Endothelial cell (in vitro differentiated cells): ENCODE measurements around the gene CSGALNACT2. TPM values are rescaled to one million over a fixed set of nuclear protein-coding genes. Genes with fewer than 3 reads are reported as not detected.
"Not testable (repeated sequence)": the region's sequence is repeated elsewhere in the genome, so short reads cannot be mapped to it uniquely, and the experiment has no call there.

ENCODE experiments used
- DNase-seq: peaks from one replicate; pipeline ENCODE4 v3.0.0; 2021; ENCODE audit warnings: low spot score
- H3K27ac Mint-ChIP-seq: one replicate; pipeline ENCODE4 v1.8.0; 2021; ENCODE audit warnings: mixed read lengths, inconsistent platforms; ENCODE audit not compliant: unreplicated experiment
- H3K27me3 Mint-ChIP-seq: one replicate; pipeline ENCODE4 v1.8.0; 2021; ENCODE audit warnings: mild to moderate bottlenecking, moderate library complexity, mixed read lengths, inconsistent platforms; ENCODE audit not compliant: unreplicated experiment
- H3K36me3 Mint-ChIP-seq: one replicate; pipeline ENCODE4 v1.8.0; 2021; ENCODE audit warnings: mild to moderate bottlenecking, low read depth, mixed read lengths, inconsistent platforms; ENCODE audit not compliant: unreplicated experiment
- H3K4me1 Mint-ChIP-seq: one replicate; pipeline ENCODE4 v1.8.0; 2021; ENCODE audit warnings: mild to moderate bottlenecking, mixed read lengths, inconsistent platforms; ENCODE audit not compliant: unreplicated experiment
- H3K4me3 Mint-ChIP-seq: one replicate; pipeline ENCODE4 v1.8.0; 2021; ENCODE audit warnings: mild to moderate bottlenecking, mixed read lengths, inconsistent platforms; ENCODE audit not compliant: unreplicated experiment
- H3K9me3 Mint-ChIP-seq: one replicate; pipeline ENCODE4 v1.8.0; 2021; ENCODE audit warnings: mixed read lengths, inconsistent platforms; ENCODE audit not compliant: unreplicated experiment
- CTCF ChIP-seq: fragments of 200-600 bp; sonication (generic); IDR thresholded peaks from one replicate; pipeline ENCODE4 v1.5.0; 2021; ENCODE audit warnings: antibody characterized with exemption; ENCODE audit not compliant: unreplicated experiment
- total RNA-seq: library from RNA; stranded (reverse); fragmentation: NEBNext Ultra II Directional; extraction: Animal tissue kit (Norgen Biotek cat#: 25700); gene quantifications from one replicate; pipeline ENCODE4 v1.2.1, GENCODE V29; 2021; ENCODE audit not compliant: unreplicated experiment

CSGALNACT2 gene
- total RNA-seq, 1 donor from 2014 or later = 3.8 TPM

DNA sequence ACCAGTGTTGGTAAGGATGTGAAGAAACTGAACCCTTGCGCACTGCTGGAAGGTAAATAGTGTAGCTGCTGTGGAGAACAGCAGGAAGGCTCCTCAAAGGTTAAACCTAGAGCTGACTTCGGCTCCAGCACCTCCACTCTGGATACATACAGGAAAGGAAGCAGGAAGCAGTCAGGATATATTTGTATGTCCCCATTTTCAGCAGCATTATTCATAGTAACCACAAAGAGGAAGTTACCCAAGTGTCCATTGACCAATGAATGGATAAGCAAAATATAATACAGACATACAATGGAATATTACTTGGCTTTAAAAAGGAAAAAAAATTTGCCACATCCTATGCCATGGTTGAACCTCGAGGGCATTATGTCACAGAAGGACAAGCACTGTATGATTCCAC is 46.4 kb upstream of the CSGALNACT2 start:
- Mint-ChIP-seq H3K27me3 (peaks cover 17% of the 10 kb centered on the region), H3K9me3 (peaks cover 5% of the 10 kb centered on the region), H3K4me3 (no peak overlapping the region), H3K36me3 (peaks cover 4% of the 10 kb centered on the region), H3K4me1 (peaks cover 11% of the 10 kb centered on the region), H3K27ac (no peak overlapping the region)
- TF ChIP-seq CTCF = no peak
- no peak for DNase-seq

DNA sequence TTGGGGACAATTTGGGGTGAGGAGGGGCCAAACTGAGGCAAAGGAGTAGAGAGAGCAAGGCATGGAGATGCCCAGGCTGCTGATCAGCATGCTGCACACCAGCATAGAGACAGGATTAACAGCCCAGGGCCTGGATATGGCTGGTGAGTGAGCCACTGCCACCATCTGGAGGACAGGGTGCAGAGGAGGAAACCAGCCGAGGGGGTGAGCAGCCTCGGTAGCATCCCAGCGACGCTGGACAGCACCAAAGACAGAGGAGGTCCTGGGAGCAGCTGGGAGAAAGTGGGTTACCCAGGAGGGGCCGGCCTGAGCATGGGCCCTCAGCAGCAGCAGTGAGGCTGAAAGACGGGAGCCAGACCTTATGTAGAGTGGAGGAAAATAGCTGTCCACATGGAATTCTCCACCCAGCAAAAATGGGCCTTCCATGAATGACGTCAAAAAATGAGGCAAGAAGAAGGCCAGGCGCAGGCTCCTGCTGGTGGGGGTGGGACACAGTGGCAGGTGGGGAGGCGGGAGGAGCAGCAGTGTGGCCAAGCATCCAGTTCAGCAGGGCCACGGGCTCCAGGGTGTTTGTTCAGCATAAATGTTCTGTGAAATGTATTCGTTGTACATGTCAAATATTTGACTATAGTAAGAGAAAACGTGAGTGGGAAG is 44.7 kb upstream of the CSGALNACT2 start:
- H3K4me3 Mint-ChIP-seq = no peak overlapping the region
- H3K36me3 Mint-ChIP-seq = no peaks in the 10 kb centered on the region
- no peak overlapping the region for H3K27ac Mint-ChIP-seq
- peaks cover 11% of the 10 kb centered on the region for H3K4me1 Mint-ChIP-seq
- DNase-seq = no peak
- no peak for TF ChIP-seq CTCF
- peaks cover 7% of the 10 kb centered on the region for H3K27me3 Mint-ChIP-seq
- H3K9me3 Mint-ChIP-seq = no peaks in the 10 kb centered on the region

GRCh38 chr10:43094085-43094484 is 44.2 kb upstream of the CSGALNACT2 start:
- no peak overlapping the region for H3K27ac Mint-ChIP-seq
- no peaks in the 10 kb centered on the region for H3K9me3 Mint-ChIP-seq
- peaks cover 11% of the 10 kb centered on the region for H3K4me1 Mint-ChIP-seq
- no peaks in the 10 kb centered on the region for H3K36me3 Mint-ChIP-seq
- no peak overlapping the region for H3K4me3 Mint-ChIP-seq
- TF ChIP-seq CTCF = no peak
- H3K27me3 Mint-ChIP-seq = peaks cover 5% of the 10 kb centered on the region
- DNase-seq = no peak

GRCh38 chr10:43099339-43099738 is 38.9 kb upstream of the CSGALNACT2 start:
- not testable (repeated sequence) for H3K36me3 Mint-ChIP-seq, H3K9me3 Mint-ChIP-seq, DNase-seq, H3K4me1 Mint-ChIP-seq, H3K27me3 Mint-ChIP-seq, H3K27ac Mint-ChIP-seq, H3K4me3 Mint-ChIP-seq

- Mint-ChIP-seq H3K36me3 (no peaks in the 10 kb centered on the region), H3K27me3 (peaks cover 7% of the 10 kb centered on the region), H3K4me1 (no peaks in the 10 kb centered on the region), H3K4me3 (no peak overlapping the region), H3K27ac (no peak overlapping the region), H3K9me3 (no peaks in the 10 kb centered on the region)
- no peak for DNase-seq
- no peak for TF ChIP-seq CTCF
Observed at GRCh38 chr10:43099928-43100327, 38.3 kb upstream of the CSGALNACT2 start.
